HepG2 (cell line): ENCODE measurements around the gene NAALADL1. TPM values are rescaled to one million over a fixed set of nuclear protein-coding genes. Genes with fewer than 3 reads are reported as not detected.

Experiments used
- AGO2 ChIP-seq: fragments of 200-400 bp; formaldehyde crosslinking; optimal IDR thresholded peaks from 2 replicates; pipeline ENCODE3; 2017; ENCODE audit warnings: mild to moderate bottlenecking, low read depth, low read length, moderate library complexity
- FOXC1 ChIP-seq: sonication (generic); formaldehyde crosslinking; IDR thresholded peaks from 2 replicates; pipeline ENCODE4 v1.8.0; 2022; ENCODE audit warnings: mild to moderate bottlenecking, missing genetic modification reagents, borderline replicate concordance
- FOXK1 ChIP-seq: sonication (generic); formaldehyde crosslinking; IDR thresholded peaks from 2 replicates; pipeline ENCODE4 v1.4.0; 2020; ENCODE audit warnings: low read depth, missing genetic modification reagents, borderline replicate concordance
- GMEB2 ChIP-seq: IDR thresholded peaks from 2 replicates; pipeline ENCODE4 v1.6.1; 2016; ENCODE audit warnings: missing biosample characterization, missing genetic modification reagents, low read depth
- HNF1B ChIP-seq: sonication (generic); formaldehyde crosslinking; IDR thresholded peaks from 2 replicates; pipeline ENCODE4 v1.5.1; 2020; ENCODE audit warnings: mild to moderate bottlenecking, moderate library complexity, missing genetic modification reagents
- HOMEZ ChIP-seq: IDR thresholded peaks from 2 replicates; pipeline ENCODE4 v1.6.1; 2016; ENCODE audit warnings: low read depth
- ISL2 ChIP-seq: sonication (generic); formaldehyde crosslinking; IDR thresholded peaks from 2 replicates; pipeline ENCODE4 v1.5.0; 2020; ENCODE audit warnings: missing genetic modification reagents
- KDM5A ChIP-seq: fragments of 200-600 bp; sonication (generic); IDR thresholded peaks from 2 replicates; pipeline ENCODE4 v1.7.0; 2018; ENCODE audit warnings: antibody characterized with exemption, mild to moderate bottlenecking, low read length, borderline replicate concordance
- NAIF1 ChIP-seq: sonication (generic); formaldehyde crosslinking; IDR thresholded peaks from 2 replicates; pipeline ENCODE4 v1.5.0; 2020; ENCODE audit warnings: mild to moderate bottlenecking, missing genetic modification reagents, borderline replicate concordance
- NCOR1 ChIP-seq: fragments of 200-600 bp; sonication (generic); IDR thresholded peaks from 2 replicates; pipeline ENCODE4 v1.7.0; 2017; ENCODE audit warnings: antibody characterized with exemption, low read length, borderline replicate concordance
- SATB2 ChIP-seq: sonication (generic); formaldehyde crosslinking; IDR thresholded peaks from 2 replicates; pipeline ENCODE4 v1.5.0; 2020; ENCODE audit warnings: missing genetic modification reagents
- SETDB1 ChIP-seq: sonication (generic); formaldehyde crosslinking; IDR thresholded peaks from 2 replicates; pipeline ENCODE4 v1.5.1; 2020; ENCODE audit warnings: missing genetic modification reagents, mild to moderate bottlenecking, borderline replicate concordance
- SIN3B ChIP-seq: fragments of 150-350 bp; IDR thresholded peaks from 2 replicates; pipeline ENCODE4 v1.6.1; 2014; ENCODE audit warnings: low read length
- SKIL ChIP-seq: sonication (generic); formaldehyde crosslinking; IDR thresholded peaks from 2 replicates; pipeline ENCODE4 v1.8.0; 2022; ENCODE audit warnings: missing genetic modification reagents, mild to moderate bottlenecking, moderate library complexity, borderline replicate concordance
- ZBTB3 ChIP-seq: sonication (generic); formaldehyde crosslinking; IDR thresholded peaks from 2 replicates; pipeline ENCODE4 v1.4.0; 2020; ENCODE audit warnings: low read depth, mild to moderate bottlenecking, moderate library complexity, missing genetic modification reagents, borderline replicate concordance
- ZMYM2 ChIP-seq: sonication (generic); formaldehyde crosslinking; IDR thresholded peaks from 2 replicates; pipeline ENCODE4 v1.8.0; 2022; ENCODE audit warnings: mild to moderate bottlenecking, missing genetic modification reagents
- ZNF34 ChIP-seq: sonication (generic); formaldehyde crosslinking; IDR thresholded peaks from 2 replicates; pipeline ENCODE4 v1.4.0; 2020; ENCODE audit warnings: mild to moderate bottlenecking, missing genetic modification reagents, borderline replicate concordance
- ZNF572 ChIP-seq: sonication (generic); formaldehyde crosslinking; IDR thresholded peaks from 2 replicates; pipeline ENCODE4 v1.5.1; 2020; ENCODE audit warnings: mild to moderate bottlenecking, missing genetic modification reagents
- ZNF672 ChIP-seq: sonication (generic); formaldehyde crosslinking; IDR thresholded peaks from 2 replicates; pipeline ENCODE4 v1.8.1; 2022; ENCODE audit warnings: missing genetic modification reagents
- ZNF737 ChIP-seq: sonication (generic); formaldehyde crosslinking; IDR thresholded peaks from 2 replicates; pipeline ENCODE4 v1.5.0; 2020; ENCODE audit warnings: missing genetic modification reagents, mild to moderate bottlenecking, borderline replicate concordance
- ZNF776 ChIP-seq: sonication (generic); formaldehyde crosslinking; IDR thresholded peaks from 2 replicates; pipeline ENCODE4 v1.4.0; 2020; ENCODE audit warnings: mild to moderate bottlenecking, missing genetic modification reagents
- ZNF782 ChIP-seq: sonication (generic); formaldehyde crosslinking; IDR thresholded peaks from 2 replicates; pipeline ENCODE4 v1.4.0; 2020; ENCODE audit warnings: missing genetic modification reagents, mild to moderate bottlenecking, borderline replicate concordance
- polyA plus RNA-seq, 8 experiments: library from polyadenylated mRNA; depleted of rRNA in 3 of 8; stranded (reverse) in 7 of 8; unstranded in 1 of 8; fragments of >200 nt; fragmentation: Illumina TruSeq in 4 of 8; extraction: Trizol in 4 of 8; gene quantifications; 2 replicates each; pipeline versions ENCODE4 v1.2.1 to v1.2.3, GENCODE V29; 2011 to 2016; ENCODE audit warnings: low read depth in 4 of 8, missing spikeins in 1 of 8, mixed read lengths in 1 of 8; ENCODE audit not compliant: insufficient read depth in 1 of 8
- total RNA-seq, 5 experiments: library from RNA; depleted of rRNA; stranded (reverse); fragments of >200 nt; fragmentation: Illumina TruSeq; extraction: Trizol; gene quantifications; 2 replicates each; pipeline ENCODE4 v1.2.3, GENCODE V29; 2016; ENCODE audit warnings: low read depth in 1 of 5

Gene NAALADL1
- total and polyA plus RNA-seq, 2 of the 13 experiments (the other 11 are each of a cell fraction or from before 2014, with no cell fraction given), result 9.3 to 33.9 TPM

GRCh38 chr11:65083834-65084597 lies 25.7 kb upstream of the NAALADL1 start, which contains the start of the genes CDCA5 and ZFPL1 (continued):
- TF ChIP-seq FOXC1 (CRISPR knock-in tag) (0 out of 2 replicates have a peak, but pooled peaks have one; percentile 42), SKIL (peak; percentile 73), SIN3B (peak; percentile 100), ZMYM2 (CRISPR knock-in tag) (no peak), ISL2 (CRISPR knock-in tag) (no peak), ZNF672 (CRISPR knock-in tag) (peak; percentile 53; the same call in 1 of the 2 replicates), HNF1B (CRISPR knock-in tag) (peak; percentile 86), NCOR1 (peak; percentile 46; the same call in 1 of the 2 replicates), ZNF776 (CRISPR knock-in tag) (no peak), ZNF34 (CRISPR knock-in tag) (no peak; the same call in 1 of the 2 replicates), ZNF737 (CRISPR knock-in tag) (no peak), SETDB1 (CRISPR knock-in tag) (no peak), NAIF1 (CRISPR knock-in tag) (no peak), AGO2 (peak; percentile 42), ZNF782 (CRISPR knock-in tag) (no peak), GMEB2 (CRISPR knock-in tag) (peak; percentile 80), ZNF572 (CRISPR knock-in tag) (no peak), FOXK1 (CRISPR knock-in tag) (peak; percentile 95), SATB2 (CRISPR knock-in tag) (no peak), HOMEZ (CRISPR knock-in tag) (peak; percentile 60; the same call in 1 of the 2 replicates), ZBTB3 (CRISPR knock-in tag) (peak; percentile 83; the same call in 1 of the 2 replicates), KDM5A (peak; percentile 99)
